HepG2 (cell line): Measurements from ENCODE around the gene WDR6. TPM values are rescaled to one million over a fixed set of nuclear protein-coding genes. Genes with fewer than 3 reads are reported as not detected.

ENCODE experiments used
- ATF4 ChIP-seq, 2 experiments: fragments of 450-650 bp in 1 of 2; sonication (generic) in 1 of 2; formaldehyde crosslinking; IDR thresholded peaks; 2 replicates each; pipeline versions ENCODE4 v1.5.0 to v1.8.0; 2020 to 2022; ENCODE audit warnings: mild to moderate bottlenecking in 1 of 2, missing genetic modification reagents in 1 of 2
- DZIP1 ChIP-seq: sonication (generic); formaldehyde crosslinking; IDR thresholded peaks from 2 replicates; pipeline ENCODE4 v1.5.0; 2020; ENCODE audit warnings: mild to moderate bottlenecking, missing genetic modification reagents
- EEA1 ChIP-seq: sonication (generic); formaldehyde crosslinking; IDR thresholded peaks from 2 replicates; pipeline ENCODE4 v1.5.1; 2020; ENCODE audit warnings: mild to moderate bottlenecking, missing genetic modification reagents, borderline replicate concordance
- FUBP1 ChIP-seq: sonication (generic); formaldehyde crosslinking; IDR thresholded peaks from 2 replicates; pipeline ENCODE4 v1.5.1; 2020; ENCODE audit warnings: missing genetic modification reagents, mild to moderate bottlenecking, borderline replicate concordance
- GABPA ChIP-seq, 2 experiments: IDR thresholded peaks; 2 replicates each; pipeline ENCODE4 v1.6.1; 2011 to 2016; ENCODE audit warnings: low read depth in 2 of 2, low read length in 1 of 2, missing biosample characterization in 1 of 2, missing genetic modification characterization in 1 of 2
- GABPB1 ChIP-seq: IDR thresholded peaks from 2 replicates; pipeline ENCODE4 v1.6.1; 2016; ENCODE audit warnings: mild to moderate bottlenecking, missing genetic modification reagents, moderate library complexity, missing compliant biosample characterization
- GZF1 ChIP-seq: sonication (generic); formaldehyde crosslinking; IDR thresholded peaks from 2 replicates; pipeline ENCODE4 v1.5.1; 2020; ENCODE audit warnings: mild to moderate bottlenecking, missing genetic modification reagents
- HNF4A ChIP-seq: sonication (generic); formaldehyde crosslinking; IDR thresholded peaks from 2 replicates; pipeline ENCODE4 v1.4.0; 2020; ENCODE audit warnings: missing genetic modification reagents
- HOXA9 ChIP-seq: sonication (generic); formaldehyde crosslinking; IDR thresholded peaks from 2 replicates; pipeline ENCODE4 v1.8.1; 2022; ENCODE audit warnings: missing genetic modification reagents, mild to moderate bottlenecking, moderate library complexity, borderline replicate concordance
- IKZF4 ChIP-seq: sonication (generic); formaldehyde crosslinking; IDR thresholded peaks from 2 replicates; pipeline ENCODE4 v1.5.1; 2020; ENCODE audit warnings: borderline replicate concordance, mild to moderate bottlenecking, low read depth, missing genetic modification reagents; ENCODE audit errors: not compliant biosample characterization
- NONO ChIP-seq, 2 experiments: fragments of 450-650 bp in 1 of 2; sonication (generic) in 1 of 2; formaldehyde crosslinking in 1 of 2; IDR thresholded peaks in 1 of 2; conservative IDR thresholded peaks in 1 of 2; 2 replicates each; pipeline versions ENCODE4 v1.6.1 to v1.8.0; 2017 to 2022; ENCODE audit warnings: mild to moderate bottlenecking in 1 of 2, missing genetic modification reagents in 1 of 2, moderate library complexity in 1 of 2
- POLR2AphosphoS2 ChIP-seq: IDR thresholded peaks from 2 replicates; pipeline ENCODE4 v1.6.1; 2011; ENCODE audit warnings: low read depth, low read length, improper control_type of control experiment
- RFX5 ChIP-seq: IDR thresholded peaks from 2 replicates; pipeline ENCODE4 v1.6.1; 2011; ENCODE audit warnings: low read depth, low read length, improper control_type of control experiment
- SNAPC5 ChIP-seq: sonication (generic); formaldehyde crosslinking; IDR thresholded peaks from 2 replicates; pipeline ENCODE4 v1.8.1; 2023; ENCODE audit warnings: mild to moderate bottlenecking, missing genetic modification reagents, borderline replicate concordance
- TEAD3 ChIP-seq: optimal IDR thresholded peaks from 2 replicates; pipeline ENCODE3; 2016; ENCODE audit warnings: borderline replicate concordance
- U2AF2 ChIP-seq: fragments of 200-400 bp; formaldehyde crosslinking; IDR thresholded peaks from 2 replicates; pipeline ENCODE4 v1.6.1; 2017; ENCODE audit warnings: low read depth, mild to moderate bottlenecking, low read length
- ZBTB8A ChIP-seq: sonication (generic); formaldehyde crosslinking; IDR thresholded peaks from 2 replicates; pipeline ENCODE4 v1.4.0; 2020; ENCODE audit warnings: mild to moderate bottlenecking, low read depth, missing genetic modification reagents, borderline replicate concordance
- ZNF180 ChIP-seq: sonication (generic); formaldehyde crosslinking; IDR thresholded peaks from 2 replicates; pipeline ENCODE4 v1.4.0; 2020; ENCODE audit warnings: low read depth, missing genetic modification reagents, borderline replicate concordance
- ZNF569 ChIP-seq: sonication (generic); formaldehyde crosslinking; IDR thresholded peaks from 2 replicates; pipeline ENCODE4 v1.5.0; 2020; ENCODE audit warnings: mild to moderate bottlenecking, missing genetic modification reagents, moderate library complexity, borderline replicate concordance
- ZNF652 ChIP-seq: IDR thresholded peaks from 2 replicates; pipeline ENCODE4 v1.6.1; 2016; ENCODE audit warnings: low read depth, borderline replicate concordance
- ZNF724P ChIP-seq: sonication (generic); formaldehyde crosslinking; IDR thresholded peaks from 2 replicates; pipeline ENCODE4 v1.8.0; 2022; ENCODE audit warnings: missing genetic modification reagents, borderline replicate concordance
- ZNF816 ChIP-seq: sonication (generic); formaldehyde crosslinking; IDR thresholded peaks from 2 replicates; pipeline ENCODE4 v1.8.0; 2022; ENCODE audit warnings: missing genetic modification reagents, mild to moderate bottlenecking, borderline replicate concordance
- polyA plus RNA-seq, 8 experiments: library from polyadenylated mRNA; depleted of rRNA in 3 of 8; stranded (reverse) in 7 of 8; unstranded in 1 of 8; fragments of >200 nt; fragmentation: Illumina TruSeq in 4 of 8; extraction: Trizol in 4 of 8; gene quantifications; 2 replicates each; pipeline versions ENCODE4 v1.2.1 to v1.2.3, GENCODE V29; 2011 to 2016; ENCODE audit warnings: low read depth in 4 of 8, missing spikeins in 1 of 8, mixed read lengths in 1 of 8; ENCODE audit not compliant: insufficient read depth in 1 of 8
- total RNA-seq, 5 experiments: library from RNA; depleted of rRNA; stranded (reverse); fragments of >200 nt; fragmentation: Illumina TruSeq; extraction: Trizol; gene quantifications; 2 replicates each; pipeline ENCODE4 v1.2.3, GENCODE V29; 2016; ENCODE audit warnings: low read depth in 1 of 5

Gene WDR6
- total and polyA plus RNA-seq, 2 of the 13 experiments (the other 11 are each of a cell fraction or from before 2014, with no cell fraction given) = 73.4 to 139 TPM

- TF ChIP-seq SNAPC5 (no peak), GZF1 (CRISPR knock-in tag) (no peak), ATF4 (CRISPR knock-in tag; IDR thresholded peaks at IDR 0.05) (0 out of 4 replicates have a peak, but pooled peaks of 1 of the 2 experiments have one; percentile 22), DZIP1 (CRISPR knock-in tag) (no peak), IKZF4 (CRISPR knock-in tag) (peak; percentile 68), ZNF724P (no peak), ZNF180 (peak; percentile 64; the same call in 1 of the 2 replicates), GABPB1 (CRISPR knock-in tag) (peak; percentile 91), U2AF2 (no peak), NONO (IDR thresholded peaks at IDR 0.05) (no peak), NONO (CRISPR knock-in tag; conservative IDR thresholded peaks at IDR 0.05) (peak; percentile 65), TEAD3 (CRISPR knock-in tag) (peak; percentile 39), FUBP1 (peak; percentile 65; the same call in 1 of the 2 replicates), ZNF816 (CRISPR knock-in tag) (peak; percentile 91; the same call in 1 of the 2 replicates), EEA1 (peak; percentile 53; the same call in 1 of the 2 replicates), ZNF652 (CRISPR knock-in tag) (no peak), POLR2AphosphoS2 (no peak), ZNF569 (CRISPR knock-in tag) (no peak), GABPA (IDR thresholded peaks at IDR 0.05; ENCODE audit: low read depth, low read length) (no peak), GABPA (CRISPR knock-in tag; IDR thresholded peaks at IDR 0.05; ENCODE audit: low read depth) (peak; percentile 55), HNF4A (CRISPR knock-in tag) (peak; percentile 50; the same call in 1 of the 2 replicates), ZBTB8A (CRISPR knock-in tag) (no peak), HOXA9 (CRISPR knock-in tag) (peak; percentile 65; the same call in 1 of the 2 replicates), RFX5 (no peak)
These were observed 14.9 kb downstream of the WDR6 start, which contains the start of gene NDUFAF3 (continued) for GRCh38 chr3:49021813-49022687.
